Astrocyte of the cerebellum (primary cell): ENCODE data around the gene IL4R.
A peak's percentile ranks its signal among the peaks of the same experiment; 100 is the strongest.

Experiments used
- DNase-seq: peaks from one replicate; pipeline ENCODE4 v3.0.0-alpha.2; 2011; ENCODE audit warnings: low read depth
- H3K4me3 ChIP-seq: 2 replicates; pipeline ENCODE4 v1.5.1; 2011; ENCODE audit warnings: mild to moderate bottlenecking, low read depth, low read length, moderate library complexity
- in situ Hi-C: cut with HindIII; loops from 2 replicates; pipeline ENCODE4 v1.10.0; 2017; ENCODE audit warnings: low sequenced_read_pairs
- TF ChIP-seq, protein P1 (sequence below): IDR thresholded peaks from 2 replicates; pipeline ENCODE4 v1.5.1; 2012; ENCODE audit warnings: low read length, low read depth, moderate library complexity, mild to moderate bottlenecking; ENCODE audit errors: missing control alignments

IL4R gene

DNA sequence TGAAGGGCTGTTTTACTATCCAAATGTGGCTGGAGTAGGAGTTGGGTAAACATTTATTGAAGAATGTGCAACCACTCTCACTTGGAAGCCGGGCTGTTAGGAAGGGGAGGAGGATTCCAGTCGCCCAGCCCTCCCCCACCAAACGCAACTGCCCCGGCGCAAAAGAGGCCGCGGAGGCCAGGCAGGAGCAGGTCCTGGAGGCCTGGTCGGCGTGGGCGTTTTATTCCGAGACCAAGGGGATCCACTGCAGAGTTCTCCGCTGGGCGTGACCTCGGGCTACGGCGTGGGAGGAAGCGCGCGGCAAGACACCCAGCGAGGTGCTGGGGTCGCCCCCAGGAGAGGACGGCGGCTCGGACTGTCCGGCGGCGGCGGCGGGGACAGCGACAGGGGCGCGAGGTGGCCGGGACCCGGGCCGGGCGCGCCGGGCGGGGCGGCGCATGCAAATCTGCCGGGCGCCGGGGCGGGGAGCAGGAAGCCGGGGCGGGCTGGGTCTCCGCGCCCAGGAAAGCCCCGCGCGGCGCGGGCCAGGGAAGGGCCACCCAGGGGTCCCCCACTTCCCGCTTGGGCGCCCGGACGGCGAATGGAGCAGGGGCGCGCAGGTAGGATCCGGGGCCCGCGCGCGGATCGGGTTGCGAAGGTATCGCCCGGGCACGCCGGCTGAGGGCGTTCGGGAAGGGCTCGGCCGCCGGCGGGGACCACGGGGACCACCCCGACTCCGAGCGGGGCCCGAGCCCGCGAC, at the start of gene IL4R:
Gene IL4R (plus strand): TSS at position 553 of the 739 bp plus-strand sequence. CDS start 26,230 bp downstream, outside the sequence.
- TF ChIP-seq, protein P1, sequence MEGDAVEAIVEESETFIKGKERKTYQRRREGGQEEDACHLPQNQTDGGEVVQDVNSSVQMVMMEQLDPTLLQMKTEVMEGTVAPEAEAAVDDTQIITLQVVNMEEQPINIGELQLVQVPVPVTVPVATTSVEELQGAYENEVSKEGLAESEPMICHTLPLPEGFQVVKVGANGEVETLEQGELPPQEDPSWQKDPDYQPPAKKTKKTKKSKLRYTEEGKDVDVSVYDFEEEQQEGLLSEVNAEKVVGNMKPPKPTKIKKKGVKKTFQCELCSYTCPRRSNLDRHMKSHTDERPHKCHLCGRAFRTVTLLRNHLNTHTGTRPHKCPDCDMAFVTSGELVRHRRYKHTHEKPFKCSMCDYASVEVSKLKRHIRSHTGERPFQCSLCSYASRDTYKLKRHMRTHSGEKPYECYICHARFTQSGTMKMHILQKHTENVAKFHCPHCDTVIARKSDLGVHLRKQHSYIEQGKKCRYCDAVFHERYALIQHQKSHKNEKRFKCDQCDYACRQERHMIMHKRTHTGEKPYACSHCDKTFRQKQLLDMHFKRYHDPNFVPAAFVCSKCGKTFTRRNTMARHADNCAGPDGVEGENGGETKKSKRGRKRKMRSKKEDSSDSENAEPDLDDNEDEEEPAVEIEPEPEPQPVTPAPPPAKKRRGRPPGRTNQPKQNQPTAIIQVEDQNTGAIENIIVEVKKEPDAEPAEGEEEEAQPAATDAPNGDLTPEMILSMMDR: no peak
- peak; percentile 41 for DNase-seq
- in situ Hi-C loops: no loop called here
- H3K4me3 ChIP-seq: peak within 1 kb of the TSS; percentile 66

DNA sequence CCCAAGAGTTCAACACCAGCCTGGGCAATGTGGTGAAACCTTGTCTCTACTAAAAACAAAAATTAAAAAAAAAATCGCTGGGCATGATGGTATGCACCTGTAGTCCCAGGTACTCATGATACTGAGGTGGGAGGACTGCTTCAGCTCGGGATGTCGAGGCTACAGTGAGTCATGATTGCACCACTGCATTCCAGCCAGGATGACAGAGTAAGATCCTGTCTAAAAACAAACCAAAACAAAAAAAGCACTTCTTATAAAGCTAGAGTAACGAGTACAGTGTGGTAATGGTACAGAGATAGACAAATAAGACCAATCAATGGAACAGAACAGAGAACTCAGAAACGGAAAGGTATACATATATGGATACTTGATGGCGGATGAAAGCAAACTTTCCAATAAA, 49.6 kb upstream of the IL4R start:
- no peak overlapping the region for H3K4me3 ChIP-seq
- no peak for DNase-seq
- in situ Hi-C loops: no loop called here
- TF ChIP-seq, protein P1: no peak

DNA sequence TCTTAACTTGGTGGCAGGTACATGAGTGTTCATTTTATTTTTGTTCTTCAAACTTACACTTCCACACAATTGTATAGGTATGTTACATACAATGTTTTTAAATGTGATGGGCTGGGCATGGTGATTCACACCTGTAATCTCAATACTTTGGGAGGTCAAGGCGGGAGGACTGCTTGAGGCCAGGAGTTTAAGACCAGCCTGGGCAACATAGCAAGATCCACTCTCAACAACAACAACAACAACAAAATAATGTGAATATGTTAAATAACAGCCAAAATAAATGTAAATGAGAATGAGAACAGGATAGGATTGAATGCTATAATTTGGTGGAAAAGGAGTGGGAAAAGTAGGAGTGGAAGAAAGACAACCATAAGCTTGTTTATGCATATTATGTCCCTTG, 47.8 kb upstream of the IL4R start:
- TF ChIP-seq, protein P1: no peak
- DNase-seq: no peak
- in situ Hi-C loops: no loop called here
- H3K4me3 ChIP-seq: no peak overlapping the region

DNA sequence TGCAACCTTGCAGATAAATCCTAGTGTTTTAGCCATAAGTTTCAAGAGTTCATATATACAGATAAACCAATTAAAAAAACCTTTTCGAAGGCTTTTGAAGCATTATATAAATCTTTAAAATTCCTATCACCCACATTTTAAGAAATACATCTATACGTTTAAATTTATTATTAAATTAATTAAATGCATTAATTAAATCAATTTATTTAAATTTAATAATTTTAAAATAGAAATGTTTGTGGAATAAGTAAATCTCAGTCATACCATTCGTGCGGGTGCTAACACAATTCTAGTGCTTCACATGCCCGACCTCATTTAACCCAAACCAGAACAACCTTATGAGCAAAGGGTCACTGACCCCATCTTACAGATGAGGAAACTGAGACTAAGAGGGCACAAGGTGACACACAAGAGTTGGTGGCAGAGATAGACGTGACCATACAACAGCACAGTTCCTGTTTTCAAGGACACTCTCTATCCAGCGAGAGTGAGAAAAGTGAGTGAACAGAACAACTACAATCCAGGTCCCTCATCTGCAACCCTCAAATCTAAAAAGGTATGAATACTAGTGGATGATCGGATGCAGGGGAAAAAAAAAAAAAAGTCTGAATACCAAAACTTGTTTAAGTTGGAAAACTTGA, 46.6 kb upstream of the IL4R start:
- TF ChIP-seq, protein P1: no peak
- DNase-seq: no peak
- in situ Hi-C loops: no loop called here
- no peak overlapping the region for H3K4me3 ChIP-seq

DNA sequence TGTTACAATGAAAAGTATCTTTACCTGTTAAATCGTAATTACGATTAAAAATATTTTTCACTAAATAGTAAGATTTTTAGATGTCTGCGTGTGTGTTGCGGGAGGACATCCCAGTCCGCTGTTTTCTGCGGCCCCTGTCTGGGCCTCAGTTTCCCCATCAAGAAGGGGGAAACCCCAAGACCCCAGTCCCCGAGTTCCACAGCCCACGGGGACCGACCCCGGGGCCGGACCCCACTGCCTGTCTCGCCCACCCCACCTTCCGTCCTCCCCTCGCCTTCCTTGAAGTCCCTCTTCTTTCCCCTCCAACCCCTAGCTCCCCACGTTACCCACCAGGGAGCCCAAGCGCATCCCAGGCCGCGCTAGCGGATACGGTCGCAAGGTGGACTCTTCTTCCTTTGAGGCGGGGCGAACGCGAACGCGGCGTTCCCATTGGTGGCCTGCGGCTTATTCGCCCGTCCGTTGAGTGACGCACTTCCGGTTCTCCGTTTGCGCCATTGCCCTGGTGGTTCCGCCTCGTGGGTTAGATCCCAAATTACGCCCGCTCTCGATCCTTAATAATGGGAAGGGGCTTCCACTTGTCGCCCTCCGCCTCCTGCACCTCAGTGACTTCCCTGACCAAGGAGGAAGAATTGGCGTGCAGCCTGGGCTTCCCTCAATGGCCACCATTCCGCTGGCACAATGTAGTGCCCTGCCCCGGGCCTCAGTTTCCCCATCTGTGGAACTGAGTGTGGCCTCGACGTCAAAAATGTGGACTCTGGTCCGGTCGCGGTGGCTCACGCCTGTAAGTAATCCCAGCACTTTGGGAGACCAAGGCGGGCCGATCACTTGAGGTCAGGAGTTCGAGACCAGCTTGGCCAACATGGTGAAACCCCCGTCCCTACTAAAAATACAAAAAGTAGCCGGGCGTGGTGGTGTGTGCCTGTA, 45.1 kb upstream of the IL4R start, which contains the start of gene NSMCE1:
Gene NSMCE1 (minus strand): TSS at position 397 of the 924 bp plus-strand sequence. CDS start 11,202 bp downstream, outside the sequence.
- H3K4me3 ChIP-seq: peak within 1 kb of the TSS; percentile 80
- TF ChIP-seq, protein P1: peak; percentile 37
- in situ Hi-C loops: no loop called here
- peak; percentile 91 for DNase-seq

DNA sequence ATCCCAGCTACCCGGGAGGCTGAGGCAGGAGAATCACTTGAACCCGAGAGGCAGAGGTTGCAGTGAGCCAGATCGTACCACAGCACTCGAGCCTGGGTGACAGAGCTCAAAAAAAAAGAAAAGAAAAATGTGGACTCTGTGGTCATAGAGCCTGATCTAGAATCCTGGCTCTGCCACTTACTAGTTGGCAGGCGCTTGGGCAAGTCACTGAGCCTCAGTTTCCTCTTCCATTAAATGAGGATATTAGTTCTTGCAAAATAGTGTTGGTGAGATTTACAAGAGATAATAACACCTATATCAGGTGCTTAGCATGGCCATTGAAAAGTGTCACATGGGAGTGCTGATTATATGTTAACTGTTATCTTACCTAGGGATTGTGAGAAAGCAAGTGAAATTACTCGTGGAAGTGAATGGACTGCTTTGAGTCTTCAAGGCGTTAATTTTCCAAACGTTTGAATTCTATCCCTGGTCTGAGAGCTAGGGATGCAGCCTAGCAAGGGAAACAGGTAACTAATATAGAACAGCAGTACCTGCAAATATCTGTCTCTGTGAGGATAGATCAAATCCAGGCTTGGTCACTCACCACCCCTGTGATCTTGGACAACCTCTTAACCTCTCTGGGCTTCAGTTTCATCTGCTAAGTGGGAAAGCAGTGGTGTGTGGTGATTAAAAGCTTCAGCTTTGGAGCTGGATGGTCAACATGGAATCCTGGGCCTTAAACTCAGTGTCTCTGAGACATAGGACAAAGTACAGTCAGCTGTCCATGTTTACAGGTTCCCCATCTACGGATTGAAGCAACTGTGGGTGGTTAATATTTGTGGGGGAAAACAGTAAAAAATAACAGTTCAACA, 44.2 kb upstream of the IL4R start:
- no peak for DNase-seq
- in situ Hi-C loops: no loop called here
- H3K4me3 ChIP-seq: peak overlapping the region; percentile 80
- TF ChIP-seq, protein P1: no peak
